Suppressor macrophage treated with lipopolysaccharide for 1 hour (primary cell): Measurements from ENCODE around the gene HLA-G.
"Not testable (repeated sequence)": the region's sequence is repeated elsewhere in the genome, so short reads cannot be mapped to it uniquely, and the experiment has no call there.

ENCODE experiments used
- DNase-seq, 3 donors: peaks; one replicate each; pipeline ENCODE4 v3.0.0-alpha.2; 2020 to 2022

The HLA-G gene

GRCh38 chr6:29875257-29875656 is 47.6 kb downstream of the HLA-G start:
- no peak for DNase-seq

- not testable (repeated sequence) for DNase-seq
These were observed 48.1 kb downstream of the HLA-G start for GRCh38 chr6:29875734-29876133.
